ENCODE results near the gene STX3.

DNA sequence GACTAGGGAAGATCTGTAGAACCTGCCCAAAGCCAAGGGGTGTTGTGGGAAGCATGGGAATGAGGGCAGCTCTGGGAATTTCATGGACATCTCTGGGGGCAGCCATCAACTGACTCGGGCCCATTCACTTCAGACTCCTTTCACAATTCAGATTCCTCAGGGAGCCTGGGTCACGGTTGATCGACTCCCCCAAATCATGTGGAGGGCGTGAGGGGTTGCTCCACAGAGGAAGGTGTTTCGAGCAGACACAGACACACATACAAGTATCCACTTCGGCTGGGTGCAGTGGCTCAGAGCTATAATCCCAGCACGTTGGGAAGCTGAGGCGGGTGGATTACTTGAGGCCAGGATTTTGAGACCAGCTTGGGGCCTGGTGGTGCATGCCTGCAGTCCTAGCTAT, 15.7 kb downstream of the STX3 start:
- TF ChIP-seq CTCF (conservative IDR thresholded peaks at IDR 0.05; ENCODE audit: low read depth, low read length) (no peak), RFX5 (IDR thresholded peaks at IDR 0.05; ENCODE audit: low read depth, low read length) (no peak), RAD21 (IDR thresholded peaks at IDR 0.05; ENCODE audit: low read length) (no peak), POLR2A (IDR thresholded peaks at IDR 0.05; ENCODE audit: low read depth, low read length) (no peak), NFE2L2 (IDR thresholded peaks at IDR 0.05; ENCODE audit: low read depth, low read length) (no peak)
